SIG-M5 treated with dmso at 0.1 percent for 504 hours (cell line): ENCODE measurements around the gene KPNA3.
"Not testable (repeated sequence)": the region's sequence is repeated elsewhere in the genome, so short reads cannot be mapped to it uniquely, and the experiment has no call there.

ENCODE experiments used
- DNase-seq: peaks from one replicate; lab custom pipeline; 2025; ENCODE audit not compliant: unreplicated experiment; lab: John Stamatoyannopoulos, UW

KPNA3 gene

GRCh38 chr13:49754146-49754545, 38.3 kb downstream of the KPNA3 start:
- no peak for DNase-seq

- no peak for DNase-seq
These were observed 42.6 kb downstream of the KPNA3 start for GRCh38 chr13:49749848-49750247.

- DNase-seq, result no peak
These were observed 46.4 kb downstream of the KPNA3 start for GRCh38 chr13:49746111-49746510.

GRCh38 chr13:49740870-49741269, 51.6 kb downstream of the KPNA3 start:
- DNase-seq, result no peak

GRCh38 chr13:49739498-49740187, 52.8 kb downstream of the KPNA3 start:
- DNase-seq, result no peak

GRCh38 chr13:49733181-49733951, 59.1 kb downstream of the KPNA3 start:
- no peak for DNase-seq

GRCh38 chr13:49731766-49732165, 60.7 kb downstream of the KPNA3 start:
- DNase-seq, result no peak

GRCh38 chr13:49716615-49717014, 75.9 kb downstream of the KPNA3 start:
- no peak for DNase-seq

GRCh38 chr13:49714757-49715156, 77.7 kb downstream of the KPNA3 start:
- DNase-seq, result no peak

GRCh38 chr13:49711218-49711863, 81.1 kb downstream of the KPNA3 start:
- peak; percentile 27 for DNase-seq

- not testable (repeated sequence) for DNase-seq
These were observed 88.2 kb downstream of the KPNA3 start for GRCh38 chr13:49704264-49704663.

GRCh38 chr13:49701491-49701890, 91.0 kb downstream of the KPNA3 start:
- DNase-seq, result no peak

- DNase-seq, result no peak
These were observed 95.0 kb downstream of the KPNA3 start for GRCh38 chr13:49697468-49697867.

GRCh38 chr13:49694446-49694845, 98.0 kb downstream of the KPNA3 start:
- no peak for DNase-seq

- no peak for DNase-seq
These were observed 98.6 kb downstream of the KPNA3 start for GRCh38 chr13:49693877-49694276.

GRCh38 chr13:49693191-49693733, 99.2 kb downstream of the KPNA3 start:
- DNase-seq, result no peak

GRCh38 chr13:49690995-49691784, 101.3 kb downstream of the KPNA3 start, which contains the start of gene EBPL:
Gene EBPL, minus strand, starts transcription at chr13:49691486. Its CDS starts 62 bp downstream, at chr13:49691424.
- peak; percentile 85 for DNase-seq

- peak; percentile 42 for DNase-seq
These were observed 102.1 kb downstream of the KPNA3 start for GRCh38 chr13:49690133-49690994.

GRCh38 chr13:49683489-49683888, 109.0 kb downstream of the KPNA3 start:
- no peak for DNase-seq
